NCI-H226 (cell line): ENCODE measurements around the gene GRAMD4.
"Not testable (repeated sequence)": the region's sequence is repeated elsewhere in the genome, so short reads cannot be mapped to it uniquely, and the experiment has no call there.

Source experiments
- DNase-seq: peaks from one replicate; pipeline ENCODE4 v3.0.0-alpha.2; 2015

Gene GRAMD4

DNA sequence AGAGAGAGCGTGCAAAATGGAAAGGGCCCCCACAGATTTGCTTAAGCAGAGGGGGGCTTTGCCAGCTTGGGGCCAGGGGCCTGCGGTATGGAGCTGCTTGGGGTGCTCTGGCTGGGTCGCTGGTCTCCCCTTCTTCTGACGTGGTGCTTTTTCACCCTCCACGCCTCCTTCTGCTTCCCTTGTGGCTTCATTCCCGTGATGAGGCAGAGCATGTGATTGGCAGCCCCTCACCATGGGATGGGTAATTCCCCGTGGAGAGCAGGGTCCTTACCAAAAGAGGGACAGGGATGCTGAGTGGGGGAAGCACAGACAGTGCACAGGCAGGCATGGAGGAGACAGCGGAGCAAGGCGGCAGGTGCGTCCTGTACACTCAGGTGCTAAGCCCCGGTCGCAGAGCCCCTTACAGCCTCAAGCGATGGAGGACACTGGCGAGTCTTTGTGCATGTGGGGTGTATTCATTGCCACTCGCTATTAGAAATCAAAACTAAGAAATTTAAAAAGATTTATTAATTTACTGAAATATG is 19.9 kb upstream of the GRAMD4 start:
- DNase-seq, result no peak

DNA sequence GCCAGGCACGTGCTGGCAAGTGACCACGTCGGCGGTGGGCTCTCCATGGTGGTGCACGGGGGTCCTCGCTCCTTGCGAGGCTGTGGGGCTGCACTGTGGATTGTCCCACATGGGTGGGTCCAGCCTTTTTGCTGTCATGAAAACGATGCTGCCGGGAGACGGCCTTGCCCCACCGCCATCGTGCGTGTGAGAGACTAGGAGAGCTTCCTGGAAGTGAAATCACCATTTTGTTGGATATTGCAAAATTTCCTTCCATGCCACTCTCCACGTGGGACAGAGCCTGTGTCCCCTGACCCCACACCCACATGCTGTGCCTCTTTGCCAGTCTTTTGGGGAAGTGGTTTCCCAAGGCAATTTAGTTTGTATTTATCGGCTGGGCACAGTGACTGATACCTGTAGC is 18.2 kb upstream of the GRAMD4 start:
- DNase-seq, result no peak

- no peak for DNase-seq
Observed at GRCh38 chr22:46604306-46604690, 15.9 kb upstream of the GRAMD4 start.

DNA sequence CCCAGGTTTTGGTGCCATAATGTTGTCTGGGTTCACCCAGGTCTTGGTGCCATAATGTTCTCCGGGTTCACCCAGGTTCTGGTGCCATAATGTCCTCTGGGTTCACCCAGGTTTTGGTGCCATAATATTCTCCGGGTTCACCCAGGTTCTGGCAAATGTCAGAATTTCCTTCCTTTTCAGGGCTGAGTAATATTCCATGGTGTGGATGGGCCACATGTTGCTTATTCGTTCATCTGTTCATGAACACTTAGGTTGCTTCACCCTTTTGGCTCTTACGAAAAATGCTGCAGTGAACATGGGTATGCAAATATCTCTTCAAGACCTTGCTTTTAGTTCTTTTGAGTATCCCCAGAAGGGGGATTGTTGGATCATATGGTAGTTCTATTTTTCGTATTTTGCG is 15.1 kb upstream of the GRAMD4 start:
- DNase-seq, result no peak

- no peak for DNase-seq
Observed at GRCh38 chr22:46606886-46607285, 13.3 kb upstream of the GRAMD4 start.

DNA sequence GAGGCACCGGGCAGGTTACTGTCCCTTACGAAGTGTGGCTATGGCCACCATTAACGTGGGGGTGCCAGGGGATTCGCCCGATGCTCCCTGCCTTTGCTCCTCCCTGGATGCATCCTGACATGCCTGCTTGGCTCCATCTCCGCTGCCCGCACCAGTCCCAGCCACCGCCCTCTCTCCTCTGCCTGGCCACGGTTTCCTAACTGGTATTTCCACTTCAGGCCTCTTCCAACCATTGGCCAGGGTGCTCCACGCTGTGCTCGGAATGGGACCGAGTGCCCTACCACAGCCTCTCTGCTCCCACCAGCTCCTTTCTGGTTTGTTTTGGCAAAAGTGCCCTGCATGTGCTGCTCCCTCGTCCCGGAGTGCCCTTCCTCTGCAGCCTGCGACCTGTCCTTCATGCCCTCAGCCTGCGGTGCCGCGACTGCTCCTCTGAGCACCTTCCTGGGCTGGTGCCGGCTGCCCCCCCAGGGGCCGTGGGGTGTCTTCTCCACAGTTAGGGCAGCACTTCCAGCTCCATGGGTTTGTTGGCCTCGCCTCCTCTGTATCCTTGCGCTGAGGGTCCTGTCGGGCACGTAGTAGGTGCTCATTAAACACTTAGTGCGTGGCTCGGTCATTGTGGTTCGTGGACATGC is 12.6 kb upstream of the GRAMD4 start:
- no peak for DNase-seq

GRCh38 chr22:46609175-46609690 is 11.0 kb upstream of the GRAMD4 start:
- no peak for DNase-seq

DNA sequence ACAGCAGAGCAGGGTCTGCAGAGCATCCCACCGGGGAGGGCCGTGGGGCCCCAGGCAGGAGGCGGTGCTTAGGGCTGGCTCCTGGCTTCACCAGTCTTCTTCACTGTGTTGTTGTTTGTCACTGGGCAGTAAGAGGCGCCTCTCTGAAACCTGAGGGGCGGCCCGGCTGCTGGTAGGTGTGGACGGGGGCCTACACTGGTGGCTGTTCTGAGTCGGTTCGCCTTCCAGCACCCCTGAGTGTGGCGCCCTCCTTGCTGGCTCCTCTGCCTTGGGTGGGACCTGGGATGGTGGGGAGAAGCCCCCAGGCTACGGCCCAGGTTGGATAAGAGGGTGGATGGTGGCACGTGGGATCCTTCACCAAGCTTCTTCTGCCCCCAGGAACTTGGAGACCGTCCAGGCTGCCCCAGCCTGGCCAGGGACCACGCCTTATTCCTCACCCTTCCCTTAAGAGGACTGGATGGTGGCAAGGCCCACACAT is 10.4 kb upstream of the GRAMD4 start:
- DNase-seq, result no peak

- DNase-seq, result no peak
Observed at GRCh38 chr22:46610356-46610755, 9.8 kb upstream of the GRAMD4 start.

GRCh38 chr22:46611189-46611588 is 9.0 kb upstream of the GRAMD4 start:
- DNase-seq, result no peak

- DNase-seq, result no peak
Observed at GRCh38 chr22:46612341-46612903, 7.8 kb upstream of the GRAMD4 start.

- DNase-seq, result no peak
Observed at GRCh38 chr22:46612904-46613605, 7.1 kb upstream of the GRAMD4 start.

DNA sequence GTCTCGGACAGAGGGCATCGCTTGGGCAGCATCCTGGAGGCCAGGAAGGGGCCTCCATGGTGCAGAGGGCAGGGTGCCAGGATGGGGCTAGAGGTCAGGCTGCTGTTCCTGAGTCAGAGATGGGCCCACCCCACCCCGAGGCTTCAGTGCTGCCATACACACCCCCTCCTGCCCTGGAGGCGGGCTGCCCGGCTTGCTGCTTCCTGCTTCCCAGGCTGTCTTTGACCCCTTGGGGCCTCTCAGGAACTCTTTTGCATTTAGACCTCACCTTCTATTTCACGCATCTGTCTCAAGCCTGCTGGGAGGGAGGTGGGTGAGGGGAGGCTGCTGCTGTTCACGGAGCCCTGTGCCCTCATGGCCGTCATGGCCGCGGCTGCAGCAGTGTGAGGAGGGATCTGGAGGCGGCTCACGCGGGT is 6.6 kb upstream of the GRAMD4 start:
- DNase-seq, result no peak

DNA sequence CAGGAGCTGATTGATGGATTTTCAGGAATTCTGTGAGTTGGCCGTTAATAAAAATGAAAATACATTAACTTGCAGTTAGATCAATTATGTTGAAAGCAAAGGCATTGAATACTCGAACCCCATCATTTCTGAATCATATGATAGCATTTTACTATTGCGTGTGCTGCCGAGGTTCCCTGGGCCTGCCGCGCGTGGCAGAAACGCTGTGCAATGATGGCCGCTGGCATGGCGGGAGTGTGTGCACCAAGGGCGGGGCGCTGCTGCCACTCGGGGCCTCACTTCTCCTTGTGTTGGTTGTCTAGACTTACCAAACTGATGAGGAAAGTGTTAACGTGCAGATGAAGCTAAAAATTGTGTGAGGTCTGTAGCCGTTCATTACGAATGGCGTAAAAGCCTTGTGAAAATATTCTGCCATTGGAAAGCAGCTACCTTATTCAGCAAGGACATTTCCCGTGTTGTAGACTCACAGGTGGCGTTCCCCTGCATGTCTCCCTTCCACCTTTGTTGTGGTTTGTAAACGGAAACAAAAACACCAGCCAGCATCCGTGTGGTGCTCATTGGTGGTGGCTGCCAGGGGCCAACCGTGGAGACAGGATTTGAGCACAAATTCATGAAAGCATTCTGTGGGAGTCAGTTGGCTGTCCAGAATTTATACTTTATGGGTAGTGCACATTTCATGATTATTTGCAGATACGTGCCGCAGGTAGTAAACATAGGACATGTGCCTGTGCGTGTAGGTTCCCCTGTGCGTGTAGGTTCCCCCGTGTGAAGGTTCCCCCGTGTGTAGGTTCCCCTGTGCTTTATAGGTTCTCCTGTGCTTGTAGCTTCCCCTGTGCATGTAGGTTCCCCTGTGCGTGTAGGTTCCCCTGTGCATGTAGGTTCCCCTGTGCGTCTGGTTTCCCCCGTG is 5.9 kb upstream of the GRAMD4 start:
- DNase-seq, result no peak

- DNase-seq, result no peak
Observed at GRCh38 chr22:46617207-46617985, 2.8 kb upstream of the GRAMD4 start.

DNA sequence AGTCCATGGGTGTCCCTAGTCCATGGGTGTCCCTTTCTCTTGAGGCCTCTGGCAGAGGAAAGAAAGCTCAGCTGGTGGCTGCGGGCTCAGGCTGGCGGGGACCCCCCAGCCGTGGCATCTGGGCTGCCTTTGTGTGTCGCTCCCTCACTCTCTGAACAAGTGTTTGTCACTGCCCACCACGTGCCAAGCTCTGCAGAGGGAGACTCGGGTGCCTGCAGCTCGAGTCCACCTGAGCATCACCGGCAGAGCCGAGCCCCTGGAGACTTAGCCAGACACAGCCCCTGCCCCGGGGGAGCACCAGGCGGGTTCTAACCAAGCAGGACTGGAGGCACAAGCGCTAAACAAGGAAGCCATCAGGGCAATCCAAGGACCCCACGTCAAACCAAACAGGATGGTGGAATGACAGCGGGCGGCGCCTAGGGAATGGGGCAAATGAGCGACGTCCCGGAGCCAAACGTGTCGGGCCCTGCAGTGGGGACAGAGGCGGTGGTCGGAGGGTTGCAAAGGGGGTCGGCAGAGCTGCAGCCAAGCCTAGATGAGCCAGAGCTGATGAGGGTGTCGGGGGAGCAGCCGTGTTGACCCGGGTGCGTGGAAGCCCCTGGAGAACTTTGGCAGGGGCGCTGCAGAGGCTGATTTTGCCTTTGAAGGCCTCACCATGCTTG is 2.1 kb upstream of the GRAMD4 start:
- DNase-seq, result no peak

- DNase-seq, result no peak
Observed at GRCh38 chr22:46618667-46619066, 1.5 kb upstream of the GRAMD4 start.

DNA sequence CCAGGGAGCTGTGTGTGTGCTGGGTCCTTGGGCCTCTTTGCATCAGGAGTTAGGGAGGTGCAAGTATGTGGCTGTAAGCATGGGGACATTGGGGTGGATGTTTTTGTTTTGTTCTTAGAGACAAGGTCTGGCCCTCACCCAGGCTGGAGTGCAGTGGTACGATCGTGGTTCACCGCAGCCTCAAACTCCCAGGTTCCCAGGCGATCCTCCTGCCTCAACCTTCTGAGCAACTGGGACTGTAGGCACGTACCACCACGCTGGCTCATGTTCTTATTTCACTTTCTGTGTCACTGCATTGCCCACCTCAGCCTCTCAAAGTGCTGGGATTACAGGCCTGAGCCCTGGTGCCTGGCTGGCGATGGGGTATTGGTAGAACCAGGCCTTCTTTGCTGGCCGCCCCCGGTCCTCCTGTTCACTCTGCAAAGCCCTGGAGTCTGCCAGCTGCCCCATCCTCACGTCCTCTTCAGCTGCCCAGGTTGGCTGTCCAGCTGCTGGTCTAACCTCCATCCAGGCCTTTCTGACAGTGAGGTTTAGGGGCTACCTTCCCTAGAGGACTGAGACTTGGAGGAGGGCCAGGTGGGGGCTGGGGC is 851 bp upstream of the GRAMD4 start:
- no peak for DNase-seq

GRCh38 chr22:46620588-46621242 is 529 bp downstream of the GRAMD4 start:
- DNase-seq, result no peak

DNA sequence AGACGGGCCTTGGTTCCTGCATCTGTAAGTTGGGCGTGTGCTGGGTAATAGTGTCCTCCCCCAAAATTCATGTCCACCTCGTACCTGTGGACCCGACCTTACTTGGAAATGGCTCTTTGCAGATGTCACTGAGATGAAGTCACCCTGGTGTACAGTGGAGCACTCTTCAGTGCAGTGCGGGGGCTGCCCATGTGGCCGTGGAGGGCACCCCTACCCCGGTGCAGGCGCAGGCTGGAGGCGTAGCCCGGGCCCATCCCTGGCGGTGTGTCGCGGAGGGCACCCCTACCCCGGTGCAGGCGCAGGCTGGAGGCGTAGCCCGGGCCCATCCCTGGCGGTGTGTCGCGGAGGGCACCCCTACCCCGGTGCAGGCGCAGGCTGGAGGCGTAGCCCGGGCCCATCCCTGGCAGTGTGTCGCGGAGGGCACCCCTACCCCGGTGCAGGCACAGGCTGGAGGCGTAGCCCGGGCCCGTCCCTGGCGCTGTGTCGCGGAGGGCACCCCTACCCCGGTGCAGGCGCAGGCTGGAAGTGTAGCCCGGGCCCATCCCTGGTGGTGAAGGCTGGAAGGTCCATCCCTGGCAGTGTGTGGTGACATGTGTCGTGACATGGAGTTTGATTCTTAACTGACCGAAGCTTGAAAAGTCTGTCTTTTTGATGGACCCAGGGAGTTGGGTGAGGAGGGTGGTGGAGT is 1.2 kb downstream of the GRAMD4 start:
- DNase-seq, result not testable (repeated sequence)
